Measurements from ENCODE around the gene PDE4D.
A peak's percentile ranks its signal among the peaks of the same experiment; 100 is the strongest.

Gene PDE4D

GRCh38 chr5:59097712-59098111, 795.8 kb downstream of the PDE4D start:
- no peak overlapping the region for H3K4me3 ChIP-seq (ENCODE audit: low read depth, low read length)
- no peak for TF ChIP-seq CTCF (IDR thresholded peaks at IDR 0.05; ENCODE audit: low read depth, low read length)
- in situ Hi-C loops (cut with HindIII; ENCODE audit: low sequenced_read_pairs) = no loop called here
- no peak for DNase-seq (ENCODE audit: low read depth, low spot score)

- no peak overlapping the region for H3K4me3 ChIP-seq (ENCODE audit: low read depth, low read length)
- no peak for TF ChIP-seq CTCF (IDR thresholded peaks at IDR 0.05; ENCODE audit: low read depth, low read length)
- in situ Hi-C loops (cut with HindIII; ENCODE audit: low sequenced_read_pairs) = no loop called here
- peak; percentile 62 for DNase-seq (ENCODE audit: low read depth, low spot score)
These were observed 796.4 kb downstream of the PDE4D start for GRCh38 chr5:59097116-59097515.

GRCh38 chr5:59095480-59095879, 798.0 kb downstream of the PDE4D start:
- in situ Hi-C loops (cut with HindIII; ENCODE audit: low sequenced_read_pairs) = no loop called here
- peak; percentile 14 for DNase-seq (ENCODE audit: low read depth, low spot score)
- no peak overlapping the region for H3K4me3 ChIP-seq (ENCODE audit: low read depth, low read length)

GRCh38 chr5:59094864-59095263, 798.7 kb downstream of the PDE4D start:
- no peak for TF ChIP-seq CTCF (IDR thresholded peaks at IDR 0.05; ENCODE audit: low read depth, low read length)
- H3K4me3 ChIP-seq (ENCODE audit: low read depth, low read length) = no peak overlapping the region
- no peak for DNase-seq (ENCODE audit: low read depth, low spot score)
- in situ Hi-C loops (cut with HindIII; ENCODE audit: low sequenced_read_pairs) = no loop called here

More at GRCh38 chr5:59095480-59095879, 798.0 kb downstream of the PDE4D start:
- TF ChIP-seq CTCF (IDR thresholded peaks at IDR 0.05; ENCODE audit: low read depth, low read length) = no peak

- no peak overlapping the region for H3K4me3 ChIP-seq (ENCODE audit: low read depth, low read length)
- in situ Hi-C loops (cut with HindIII; ENCODE audit: low sequenced_read_pairs) = no loop called here
- no peak for DNase-seq (ENCODE audit: low read depth, low spot score)
- no peak for TF ChIP-seq CTCF (IDR thresholded peaks at IDR 0.05; ENCODE audit: low read depth, low read length)
These were observed 800.2 kb downstream of the PDE4D start for GRCh38 chr5:59093329-59093728.

- DNase-seq (ENCODE audit: low read depth, low spot score) = no peak
- no peak for TF ChIP-seq CTCF (IDR thresholded peaks at IDR 0.05; ENCODE audit: low read depth, low read length)
- no peak overlapping the region for H3K4me3 ChIP-seq (ENCODE audit: low read depth, low read length)
- in situ Hi-C loops (cut with HindIII; ENCODE audit: low sequenced_read_pairs) = no loop called here
These were observed 800.8 kb downstream of the PDE4D start for GRCh38 chr5:59092758-59093157.

- no peak for TF ChIP-seq CTCF (IDR thresholded peaks at IDR 0.05; ENCODE audit: low read depth, low read length)
- in situ Hi-C loops (cut with HindIII; ENCODE audit: low sequenced_read_pairs) = no loop called here
- DNase-seq (ENCODE audit: low read depth, low spot score) = no peak
These were observed 801.6 kb downstream of the PDE4D start for GRCh38 chr5:59091965-59092364.

More at GRCh38 chr5:59091965-59092364, 801.6 kb downstream of the PDE4D start:
- H3K4me3 ChIP-seq (ENCODE audit: low read depth, low read length) = no peak overlapping the region

Data from astrocyte of the spinal cord (primary cell).